Tibial nerve (tissue), 3 donors: ENCODE measurements around the gene C1orf105.

Source experiments
- POLR2A ChIP-seq, 2 donors: fragments of 450-650 bp; IDR thresholded peaks; one replicate each; pipeline ENCODE4 v1.6.1; 2017; ENCODE audit warnings: antibody characterized with exemption in 2 of 2, mild to moderate bottlenecking in 2 of 2, moderate library complexity in 2 of 2
- TF ChIP-seq, protein P1 (sequence below), 5 experiments: fragments of 200-600 bp in 3 of 5; fragments of 450-650 bp in 2 of 5; sonication (generic) in 3 of 5; IDR thresholded peaks; one replicate each; pipeline ENCODE4 v1.5.1; 2016 to 2019; ENCODE audit warnings: antibody characterized with exemption in 5 of 5, mild to moderate bottlenecking in 3 of 5, moderate library complexity in 2 of 5

DNA sequence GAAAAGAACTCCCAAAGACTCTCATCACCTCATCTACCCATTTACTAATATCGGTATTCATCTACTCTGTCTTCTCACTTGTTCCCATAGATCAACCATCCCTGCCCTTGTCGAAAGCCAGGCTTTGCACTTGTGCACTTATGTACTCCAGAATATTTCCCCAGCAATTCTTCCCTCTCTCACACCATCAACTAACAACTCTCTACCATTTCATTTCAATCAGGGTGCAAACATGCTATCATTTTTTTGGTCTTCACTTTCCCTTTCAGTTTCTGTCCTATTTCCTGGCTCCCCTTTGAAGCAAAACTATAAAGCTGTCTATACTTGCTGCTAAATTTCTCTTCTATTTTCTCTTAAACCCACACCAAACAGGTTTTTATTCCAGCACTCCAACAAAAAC lies 6.7 kb downstream of the C1orf105 start:
- TF ChIP-seq, protein P1, sequence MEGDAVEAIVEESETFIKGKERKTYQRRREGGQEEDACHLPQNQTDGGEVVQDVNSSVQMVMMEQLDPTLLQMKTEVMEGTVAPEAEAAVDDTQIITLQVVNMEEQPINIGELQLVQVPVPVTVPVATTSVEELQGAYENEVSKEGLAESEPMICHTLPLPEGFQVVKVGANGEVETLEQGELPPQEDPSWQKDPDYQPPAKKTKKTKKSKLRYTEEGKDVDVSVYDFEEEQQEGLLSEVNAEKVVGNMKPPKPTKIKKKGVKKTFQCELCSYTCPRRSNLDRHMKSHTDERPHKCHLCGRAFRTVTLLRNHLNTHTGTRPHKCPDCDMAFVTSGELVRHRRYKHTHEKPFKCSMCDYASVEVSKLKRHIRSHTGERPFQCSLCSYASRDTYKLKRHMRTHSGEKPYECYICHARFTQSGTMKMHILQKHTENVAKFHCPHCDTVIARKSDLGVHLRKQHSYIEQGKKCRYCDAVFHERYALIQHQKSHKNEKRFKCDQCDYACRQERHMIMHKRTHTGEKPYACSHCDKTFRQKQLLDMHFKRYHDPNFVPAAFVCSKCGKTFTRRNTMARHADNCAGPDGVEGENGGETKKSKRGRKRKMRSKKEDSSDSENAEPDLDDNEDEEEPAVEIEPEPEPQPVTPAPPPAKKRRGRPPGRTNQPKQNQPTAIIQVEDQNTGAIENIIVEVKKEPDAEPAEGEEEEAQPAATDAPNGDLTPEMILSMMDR (IDR thresholded peaks at IDR 0.05): no peak
- TF ChIP-seq POLR2A (IDR thresholded peaks at IDR 0.05): no peak
